Rectal smooth muscle tissue (tissue), 1 donor: ENCODE results near the gene STPG1.

Source experiments
- H3K27ac ChIP-seq: one replicate; pipeline ENCODE4 v1.7.0; 2013; ENCODE audit warnings: low read depth, low read length, inconsistent platforms
- H3K27me3 ChIP-seq: one replicate; pipeline ENCODE4 v1.7.0; 2013; ENCODE audit warnings: low read length; ENCODE audit not compliant: control insufficient read depth, insufficient read depth
- H3K36me3 ChIP-seq: one replicate; pipeline ENCODE4 v1.7.0; 2013; ENCODE audit warnings: low read length; ENCODE audit not compliant: control insufficient read depth, insufficient read depth
- H3K4me1 ChIP-seq: one replicate; pipeline ENCODE4 v1.7.0; 2013; ENCODE audit warnings: low read length; ENCODE audit not compliant: control insufficient read depth, insufficient read depth
- H3K4me3 ChIP-seq: one replicate; pipeline ENCODE4 v1.7.0; 2013; ENCODE audit warnings: low read length
- H3K9ac ChIP-seq: one replicate; pipeline ENCODE4 v1.7.0; 2013; ENCODE audit warnings: low read length

The STPG1 gene

GRCh38 chr1:24386931-24387330 lies 26.7 kb downstream of the STPG1 start:
- no peak overlapping the region for H3K27ac ChIP-seq
- no peak overlapping the region for H3K4me3 ChIP-seq
- H3K9ac ChIP-seq, result no peak overlapping the region
- no peaks in the 10 kb centered on the region for H3K36me3 ChIP-seq
- peaks cover 4% of the 10 kb centered on the region for H3K4me1 ChIP-seq
- no peaks in the 10 kb centered on the region for H3K27me3 ChIP-seq

- no peaks in the 10 kb centered on the region for H3K27me3 ChIP-seq
- H3K4me1 ChIP-seq, result no peaks in the 10 kb centered on the region
- no peak overlapping the region for H3K27ac ChIP-seq
- no peak overlapping the region for H3K4me3 ChIP-seq
- H3K9ac ChIP-seq, result no peak overlapping the region
- no peaks in the 10 kb centered on the region for H3K36me3 ChIP-seq
Measured at GRCh38 chr1:24386241-24386640, 27.3 kb downstream of the STPG1 start.

- no peaks in the 10 kb centered on the region for H3K4me1 ChIP-seq
- no peaks in the 10 kb centered on the region for H3K27me3 ChIP-seq
- no peak overlapping the region for H3K27ac ChIP-seq
- no peak overlapping the region for H3K9ac ChIP-seq
- H3K4me3 ChIP-seq, result no peak overlapping the region
- no peaks in the 10 kb centered on the region for H3K36me3 ChIP-seq
Measured at GRCh38 chr1:24385160-24385940, 28.2 kb downstream of the STPG1 start.

GRCh38 chr1:24384251-24385090 lies 29.1 kb downstream of the STPG1 start:
- Histone ChIP-seq H3K27ac (no peak overlapping the region), H3K9ac (no peak overlapping the region), H3K27me3 (no peaks in the 10 kb centered on the region), H3K36me3 (no peaks in the 10 kb centered on the region), H3K4me3 (no peak overlapping the region), H3K4me1 (no peaks in the 10 kb centered on the region)

- no peaks in the 10 kb centered on the region for H3K27me3 ChIP-seq
- H3K9ac ChIP-seq, result no peak overlapping the region
- H3K36me3 ChIP-seq, result no peaks in the 10 kb centered on the region
- no peak overlapping the region for H3K27ac ChIP-seq
- no peak overlapping the region for H3K4me3 ChIP-seq
- no peaks in the 10 kb centered on the region for H3K4me1 ChIP-seq
Measured at GRCh38 chr1:24383381-24383940, 30.1 kb downstream of the STPG1 start.

GRCh38 chr1:24382165-24382577 lies 31.4 kb downstream of the STPG1 start:
- Histone ChIP-seq H3K27ac (no peak overlapping the region), H3K4me1 (no peaks in the 10 kb centered on the region), H3K4me3 (no peak overlapping the region), H3K36me3 (no peaks in the 10 kb centered on the region), H3K27me3 (no peaks in the 10 kb centered on the region), H3K9ac (no peak overlapping the region)

- Histone ChIP-seq H3K27me3 (no peaks in the 10 kb centered on the region), H3K4me3 (no peak overlapping the region), H3K36me3 (no peaks in the 10 kb centered on the region), H3K4me1 (no peaks in the 10 kb centered on the region), H3K27ac (no peak overlapping the region), H3K9ac (no peak overlapping the region)
Measured at GRCh38 chr1:24381256-24381655, 32.3 kb downstream of the STPG1 start.

GRCh38 chr1:24380508-24380907 lies 33.1 kb downstream of the STPG1 start:
- Histone ChIP-seq H3K27me3 (no peaks in the 10 kb centered on the region), H3K27ac (no peak overlapping the region), H3K9ac (no peak overlapping the region), H3K4me3 (no peak overlapping the region), H3K36me3 (no peaks in the 10 kb centered on the region), H3K4me1 (no peaks in the 10 kb centered on the region)

GRCh38 chr1:24379733-24380315 lies 33.8 kb downstream of the STPG1 start:
- Histone ChIP-seq H3K4me3 (no peak overlapping the region), H3K4me1 (no peaks in the 10 kb centered on the region), H3K36me3 (no peaks in the 10 kb centered on the region), H3K9ac (no peak overlapping the region), H3K27me3 (no peaks in the 10 kb centered on the region), H3K27ac (no peak overlapping the region)

- Histone ChIP-seq H3K36me3 (peaks cover 2% of the 10 kb centered on the region), H3K9ac (no peak overlapping the region), H3K27ac (no peak overlapping the region), H3K4me1 (no peaks in the 10 kb centered on the region), H3K4me3 (no peak overlapping the region), H3K27me3 (no peaks in the 10 kb centered on the region)
Measured at GRCh38 chr1:24374891-24375786, 38.4 kb downstream of the STPG1 start.

GRCh38 chr1:24373710-24374109 lies 39.9 kb downstream of the STPG1 start:
- Histone ChIP-seq H3K9ac (no peak overlapping the region), H3K4me1 (no peaks in the 10 kb centered on the region), H3K27me3 (no peaks in the 10 kb centered on the region), H3K4me3 (no peak overlapping the region), H3K36me3 (peaks cover 2% of the 10 kb centered on the region), H3K27ac (no peak overlapping the region)
